A673 (cell line): ENCODE data around the gene TBCD. TPM values are rescaled to one million over a fixed set of nuclear protein-coding genes. Genes with fewer than 3 reads are reported as not detected.

ENCODE experiments used
- BruUV-seq: library from RNA; stranded (reverse); fragments of 400-500 nt; replicated peaks from 2 replicates; lab custom pipeline; 2021; lab: Mats Ljungman, UMichigan
- CTCF ChIA-PET: fragments of 300-600 bp; sonication (Branson Sonifier 250); formaldehyde crosslinking; loops from one replicate; lab custom pipeline; 2022; ENCODE audit warnings: antibody characterized with exemption; lab: Charles Lee
- POLR2A ChIA-PET: fragments of 300-600 bp; sonication (Branson Sonifier 250); formaldehyde crosslinking; loops from one replicate; lab custom pipeline; 2022; ENCODE audit warnings: antibody characterized with exemption; ENCODE audit not compliant: low non-redundant PET; lab: Charles Lee
- DNase-seq: peaks from one replicate; pipeline ENCODE4 v3.0.0-alpha.2; 2015; ENCODE audit warnings: low spot score
- H3K27ac ChIP-seq: fragments of 200-600 bp; sonication (generic); 2 replicates; pipeline ENCODE4 v1.5.1; 2016; ENCODE audit warnings: mixed run types, low read depth, mild to moderate bottlenecking, mixed read lengths, antibody characterized with exemption, low read length; ENCODE audit not compliant: poor library complexity, severe bottlenecking
- H3K27me3 ChIP-seq: fragments of 200-600 bp; sonication (generic); replicated peaks from 2 replicates; pipeline ENCODE4 v1.6.1; 2017; ENCODE audit warnings: mixed run types, low read depth, mild to moderate bottlenecking, mixed read lengths, antibody characterized with exemption, low read length; ENCODE audit not compliant: insufficient read depth, poor library complexity
- H3K36me3 ChIP-seq: fragments of 200-600 bp; sonication (generic); 2 replicates; pipeline ENCODE4 v1.6.1; 2016; ENCODE audit warnings: mixed run types, mild to moderate bottlenecking, mixed read lengths, antibody characterized with exemption, low read length; ENCODE audit not compliant: insufficient read depth, poor library complexity, severe bottlenecking
- H3K4me1 ChIP-seq: fragments of 200-600 bp; sonication (generic); 2 replicates; pipeline ENCODE4 v1.6.1; 2017; ENCODE audit warnings: mixed run types, mild to moderate bottlenecking, mixed read lengths, antibody characterized with exemption, low read length; ENCODE audit not compliant: insufficient read depth, poor library complexity, severe bottlenecking
- H3K4me3 ChIP-seq: fragments of 200-600 bp; sonication (generic); 2 replicates; pipeline ENCODE4 v1.5.1; 2016; ENCODE audit warnings: low read depth, mixed run types, mild to moderate bottlenecking, mixed read lengths, low read length; ENCODE audit not compliant: poor library complexity, severe bottlenecking
- H3K9me3 ChIP-seq: fragments of 200-600 bp; sonication (generic); 2 replicates; pipeline ENCODE4 v1.6.1; 2016; ENCODE audit warnings: mixed run types, low read depth, mild to moderate bottlenecking, mixed read lengths, antibody characterized with exemption, low read length; ENCODE audit not compliant: poor library complexity, severe bottlenecking
- EZH2 ChIP-seq: fragments of 200-600 bp; sonication (generic); IDR thresholded peaks from 2 replicates; pipeline ENCODE4 v1.6.1; 2017; ENCODE audit warnings: borderline replicate concordance, low read depth, mild to moderate bottlenecking, mixed read lengths, antibody characterized with exemption, low read length; ENCODE audit not compliant: poor library complexity, severe bottlenecking
- intact Hi-C: fragments of 100-400 bp; cut with micrococcal nuclease; formaldehyde crosslinking; loops from one replicate; pipeline ENCODE4 v1.10.0; 2022; ENCODE audit not compliant: unreplicated experiment
- total RNA-seq: library from RNA; stranded (reverse); gene quantifications from 2 replicates; pipeline ENCODE4 v1.2.3, GENCODE V29; 2021
- TF ChIP-seq, protein P1 (sequence below): fragments of 300-800, 200-600 bp; sonication (generic); conservative IDR thresholded peaks from 2 replicates; pipeline ENCODE4 v1.5.1; 2017; ENCODE audit warnings: low read depth, mild to moderate bottlenecking, antibody characterized with exemption, low read length, moderate library complexity, mixed read lengths

TBCD gene
- total RNA-seq, 1 experiment from 2014 or later: 113 TPM

DNA sequence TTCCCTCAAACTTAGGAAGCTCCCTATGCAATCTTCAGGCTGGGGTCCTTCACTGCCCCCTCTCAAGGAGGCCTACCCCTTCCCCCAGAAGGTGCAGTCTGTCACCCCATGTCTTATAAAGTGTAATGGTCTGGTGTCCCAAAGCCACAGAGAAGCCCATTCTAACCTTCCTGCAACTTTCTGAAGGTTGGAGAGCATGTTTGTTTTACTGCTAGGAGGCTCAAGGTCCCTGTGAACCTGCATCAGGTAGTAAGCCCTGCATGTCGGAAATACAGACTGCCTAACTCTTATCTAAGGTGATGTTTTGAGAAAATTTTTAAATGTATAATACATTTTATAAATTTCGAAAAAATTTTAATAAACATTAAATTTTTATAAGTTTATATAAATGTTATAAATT, 69.7 kb downstream of the TBCD start:
- peaks cover 37% of the 10 kb centered on the region for H3K36me3 ChIP-seq
- TF ChIP-seq, protein P1, sequence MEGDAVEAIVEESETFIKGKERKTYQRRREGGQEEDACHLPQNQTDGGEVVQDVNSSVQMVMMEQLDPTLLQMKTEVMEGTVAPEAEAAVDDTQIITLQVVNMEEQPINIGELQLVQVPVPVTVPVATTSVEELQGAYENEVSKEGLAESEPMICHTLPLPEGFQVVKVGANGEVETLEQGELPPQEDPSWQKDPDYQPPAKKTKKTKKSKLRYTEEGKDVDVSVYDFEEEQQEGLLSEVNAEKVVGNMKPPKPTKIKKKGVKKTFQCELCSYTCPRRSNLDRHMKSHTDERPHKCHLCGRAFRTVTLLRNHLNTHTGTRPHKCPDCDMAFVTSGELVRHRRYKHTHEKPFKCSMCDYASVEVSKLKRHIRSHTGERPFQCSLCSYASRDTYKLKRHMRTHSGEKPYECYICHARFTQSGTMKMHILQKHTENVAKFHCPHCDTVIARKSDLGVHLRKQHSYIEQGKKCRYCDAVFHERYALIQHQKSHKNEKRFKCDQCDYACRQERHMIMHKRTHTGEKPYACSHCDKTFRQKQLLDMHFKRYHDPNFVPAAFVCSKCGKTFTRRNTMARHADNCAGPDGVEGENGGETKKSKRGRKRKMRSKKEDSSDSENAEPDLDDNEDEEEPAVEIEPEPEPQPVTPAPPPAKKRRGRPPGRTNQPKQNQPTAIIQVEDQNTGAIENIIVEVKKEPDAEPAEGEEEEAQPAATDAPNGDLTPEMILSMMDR: no peak
- no peak for TF ChIP-seq EZH2
- intact Hi-C loops: no loop called here
- no peaks in the 10 kb centered on the region for H3K27me3 ChIP-seq
- H3K27ac ChIP-seq: no peak overlapping the region
- peaks cover under 1% of the 10 kb centered on the region for H3K4me1 ChIP-seq
- ChIA-PET POLR2A (no interaction called here), CTCF (no interaction called here)
- H3K9me3 ChIP-seq: peaks cover 9% of the 10 kb centered on the region
- H3K4me3 ChIP-seq: no peak overlapping the region
- BruUV-seq: no TSS peak
- no peak for DNase-seq

DNA sequence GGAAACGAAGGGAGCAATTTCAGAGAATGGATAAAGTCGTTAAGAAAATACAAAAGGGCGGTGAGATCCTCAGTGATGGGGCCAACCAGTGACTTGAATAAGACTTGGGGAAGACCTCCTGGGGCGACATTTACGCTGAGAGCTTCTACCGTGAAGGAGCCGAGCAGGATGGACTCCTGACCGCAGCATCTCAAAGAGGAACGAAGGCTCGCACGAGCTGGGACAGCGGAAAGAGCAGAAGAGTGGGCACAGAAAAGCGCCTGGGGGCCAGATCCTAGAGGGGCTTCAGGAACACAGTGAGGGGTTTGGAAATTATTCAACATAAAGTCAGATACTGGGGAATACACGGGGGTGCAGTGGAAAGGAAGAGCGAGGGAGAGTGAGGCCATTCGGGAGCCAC, 70.4 kb downstream of the TBCD start:
- Histone ChIP-seq H3K27me3 (no peaks in the 10 kb centered on the region), H3K27ac (no peak overlapping the region), H3K9me3 (peaks cover 9% of the 10 kb centered on the region), H3K4me1 (no peaks in the 10 kb centered on the region), H3K36me3 (peaks cover 30% of the 10 kb centered on the region), H3K4me3 (no peak overlapping the region)
- CTCF ChIA-PET: no interaction called here
- intact Hi-C loops: no loop called here
- POLR2A ChIA-PET: no interaction called here
- no peak for DNase-seq
- TF ChIP-seq, protein P1: no peak
- TF ChIP-seq EZH2: no peak
- no TSS peak for BruUV-seq

- peaks cover 25% of the 10 kb centered on the region for H3K36me3 ChIP-seq
- no peaks in the 10 kb centered on the region for H3K27me3 ChIP-seq
- no peaks in the 10 kb centered on the region for H3K4me1 ChIP-seq
- H3K4me3 ChIP-seq: no peak overlapping the region
- H3K9me3 ChIP-seq: peaks cover 9% of the 10 kb centered on the region
- DNase-seq: no peak
- intact Hi-C loops: no loop called here
- ChIA-PET POLR2A (no interaction called here), CTCF (no interaction called here)
- no TSS peak for BruUV-seq
- TF ChIP-seq, protein P1: no peak
- TF ChIP-seq EZH2: no peak
- H3K27ac ChIP-seq: no peak overlapping the region
Measured at GRCh38 chr17:82823004-82823403, 71.1 kb downstream of the TBCD start.
